ENCODE data around the gene IQCH.

IQCH gene

GRCh38 chr15:67389975-67390374, 135.4 kb downstream of the IQCH start:
- Histone ChIP-seq H3K36me3 (ENCODE audit: control insufficient read depth, insufficient read depth, low read length) (no peaks in the 10 kb centered on the region), H3K9me3 (ENCODE audit: control insufficient read depth, low read length) (no peaks in the 10 kb centered on the region), H3K9ac (ENCODE audit: low read length) (no peak overlapping the region), H3K4me1 (ENCODE audit: control insufficient read depth, insufficient read depth, low read length) (no peaks in the 10 kb centered on the region), H3K27me3 (ENCODE audit: control insufficient read depth, insufficient read depth, low read length) (no peaks in the 10 kb centered on the region), H3K4me3 (ENCODE audit: low read length) (no peak overlapping the region)

- Histone ChIP-seq H3K4me3 (ENCODE audit: low read length) (no peak overlapping the region), H3K36me3 (ENCODE audit: control insufficient read depth, insufficient read depth, low read length) (no peaks in the 10 kb centered on the region), H3K9ac (ENCODE audit: low read length) (no peak overlapping the region), H3K27me3 (ENCODE audit: control insufficient read depth, insufficient read depth, low read length) (no peaks in the 10 kb centered on the region), H3K9me3 (ENCODE audit: control insufficient read depth, low read length) (no peaks in the 10 kb centered on the region), H3K4me1 (ENCODE audit: control insufficient read depth, insufficient read depth, low read length) (peaks cover 7% of the 10 kb centered on the region)
These were observed 140.5 kb downstream of the IQCH start for GRCh38 chr15:67394873-67395639.

- Histone ChIP-seq H3K9ac (ENCODE audit: low read length) (no peak overlapping the region), H3K36me3 (ENCODE audit: control insufficient read depth, insufficient read depth, low read length) (no peaks in the 10 kb centered on the region), H3K27me3 (ENCODE audit: control insufficient read depth, insufficient read depth, low read length) (no peaks in the 10 kb centered on the region), H3K4me3 (ENCODE audit: low read length) (no peak overlapping the region), H3K4me1 (ENCODE audit: control insufficient read depth, insufficient read depth, low read length) (peaks cover 7% of the 10 kb centered on the region), H3K9me3 (ENCODE audit: control insufficient read depth, low read length) (no peaks in the 10 kb centered on the region)
These were observed 141.5 kb downstream of the IQCH start for GRCh38 chr15:67396114-67396513.

- H3K9me3 ChIP-seq (ENCODE audit: control insufficient read depth, low read length): no peaks in the 10 kb centered on the region
- no peaks in the 10 kb centered on the region for H3K27me3 ChIP-seq (ENCODE audit: control insufficient read depth, insufficient read depth, low read length)
- H3K9ac ChIP-seq (ENCODE audit: low read length): no peak overlapping the region
- H3K36me3 ChIP-seq (ENCODE audit: control insufficient read depth, insufficient read depth, low read length): no peaks in the 10 kb centered on the region
- H3K4me1 ChIP-seq (ENCODE audit: control insufficient read depth, insufficient read depth, low read length): peaks cover 7% of the 10 kb centered on the region
- no peak overlapping the region for H3K4me3 ChIP-seq (ENCODE audit: low read length)
These were observed 142.6 kb downstream of the IQCH start for GRCh38 chr15:67397139-67397538.

- no peaks in the 10 kb centered on the region for H3K36me3 ChIP-seq (ENCODE audit: control insufficient read depth, insufficient read depth, low read length)
- no peak overlapping the region for H3K4me3 ChIP-seq (ENCODE audit: low read length)
- H3K9me3 ChIP-seq (ENCODE audit: control insufficient read depth, low read length): no peaks in the 10 kb centered on the region
- H3K4me1 ChIP-seq (ENCODE audit: control insufficient read depth, insufficient read depth, low read length): peaks cover 7% of the 10 kb centered on the region
- no peak overlapping the region for H3K9ac ChIP-seq (ENCODE audit: low read length)
- no peaks in the 10 kb centered on the region for H3K27me3 ChIP-seq (ENCODE audit: control insufficient read depth, insufficient read depth, low read length)
These were observed 145.3 kb downstream of the IQCH start for GRCh38 chr15:67399925-67400324.

GRCh38 chr15:67400890-67401289, 146.3 kb downstream of the IQCH start:
- Histone ChIP-seq H3K4me3 (ENCODE audit: low read length) (no peak overlapping the region), H3K9me3 (ENCODE audit: control insufficient read depth, low read length) (no peaks in the 10 kb centered on the region), H3K4me1 (ENCODE audit: control insufficient read depth, insufficient read depth, low read length) (peaks cover 14% of the 10 kb centered on the region), H3K9ac (ENCODE audit: low read length) (no peak overlapping the region), H3K36me3 (ENCODE audit: control insufficient read depth, insufficient read depth, low read length) (no peaks in the 10 kb centered on the region), H3K27me3 (ENCODE audit: control insufficient read depth, insufficient read depth, low read length) (no peaks in the 10 kb centered on the region)

GRCh38 chr15:67401336-67401735, 146.8 kb downstream of the IQCH start:
- no peaks in the 10 kb centered on the region for H3K27me3 ChIP-seq (ENCODE audit: control insufficient read depth, insufficient read depth, low read length)
- H3K36me3 ChIP-seq (ENCODE audit: control insufficient read depth, insufficient read depth, low read length): no peaks in the 10 kb centered on the region
- peaks cover 17% of the 10 kb centered on the region for H3K4me1 ChIP-seq (ENCODE audit: control insufficient read depth, insufficient read depth, low read length)
- no peaks in the 10 kb centered on the region for H3K9me3 ChIP-seq (ENCODE audit: control insufficient read depth, low read length)
- no peak overlapping the region for H3K4me3 ChIP-seq (ENCODE audit: low read length)
- H3K9ac ChIP-seq (ENCODE audit: low read length): no peak overlapping the region

GRCh38 chr15:67403428-67404154, 149.0 kb downstream of the IQCH start:
- H3K4me3 ChIP-seq (ENCODE audit: low read length): no peak overlapping the region
- H3K4me1 ChIP-seq (ENCODE audit: control insufficient read depth, insufficient read depth, low read length): peaks cover 17% of the 10 kb centered on the region
- H3K27me3 ChIP-seq (ENCODE audit: control insufficient read depth, insufficient read depth, low read length): no peaks in the 10 kb centered on the region
- H3K36me3 ChIP-seq (ENCODE audit: control insufficient read depth, insufficient read depth, low read length): no peaks in the 10 kb centered on the region
- H3K9me3 ChIP-seq (ENCODE audit: control insufficient read depth, low read length): no peaks in the 10 kb centered on the region
- no peak overlapping the region for H3K9ac ChIP-seq (ENCODE audit: low read length)

GRCh38 chr15:67405208-67406191, 150.9 kb downstream of the IQCH start:
- Histone ChIP-seq H3K4me3 (ENCODE audit: low read length) (no peak overlapping the region), H3K9me3 (ENCODE audit: control insufficient read depth, low read length) (no peaks in the 10 kb centered on the region), H3K9ac (ENCODE audit: low read length) (no peak overlapping the region), H3K4me1 (ENCODE audit: control insufficient read depth, insufficient read depth, low read length) (peaks cover 10% of the 10 kb centered on the region), H3K36me3 (ENCODE audit: control insufficient read depth, insufficient read depth, low read length) (no peaks in the 10 kb centered on the region), H3K27me3 (ENCODE audit: control insufficient read depth, insufficient read depth, low read length) (no peaks in the 10 kb centered on the region)

- H3K4me1 ChIP-seq (ENCODE audit: control insufficient read depth, insufficient read depth, low read length): peaks cover 10% of the 10 kb centered on the region
- H3K9ac ChIP-seq (ENCODE audit: low read length): no peak overlapping the region
- H3K36me3 ChIP-seq (ENCODE audit: control insufficient read depth, insufficient read depth, low read length): no peaks in the 10 kb centered on the region
- no peak overlapping the region for H3K4me3 ChIP-seq (ENCODE audit: low read length)
- no peaks in the 10 kb centered on the region for H3K27me3 ChIP-seq (ENCODE audit: control insufficient read depth, insufficient read depth, low read length)
- no peaks in the 10 kb centered on the region for H3K9me3 ChIP-seq (ENCODE audit: control insufficient read depth, low read length)
These were observed 151.8 kb downstream of the IQCH start for GRCh38 chr15:67406257-67406861.

GRCh38 chr15:67407786-67408185, 153.2 kb downstream of the IQCH start:
- Histone ChIP-seq H3K4me3 (ENCODE audit: low read length) (no peak overlapping the region), H3K4me1 (ENCODE audit: control insufficient read depth, insufficient read depth, low read length) (peaks cover 10% of the 10 kb centered on the region), H3K9ac (ENCODE audit: low read length) (no peak overlapping the region), H3K27me3 (ENCODE audit: control insufficient read depth, insufficient read depth, low read length) (no peaks in the 10 kb centered on the region), H3K9me3 (ENCODE audit: control insufficient read depth, low read length) (no peaks in the 10 kb centered on the region), H3K36me3 (ENCODE audit: control insufficient read depth, insufficient read depth, low read length) (no peaks in the 10 kb centered on the region)

All from mucosa of stomach (tissue), 1 donor.